Activated B cell treated with CpG ODN at 0.5 μM for 24 hours (primary cell): ENCODE measurements around the gene PCSK5. TPM values are rescaled to one million over a fixed set of nuclear protein-coding genes. Genes with fewer than 3 reads are reported as not detected.

ENCODE experiments used
- ATAC-seq: fragments of 200-7000 bp; cut with Tn5 transposase; one replicate; pipeline ENCODE4 v1.10.0; 2021; ENCODE audit warnings: low read depth, mild to moderate bottlenecking, moderate library complexity
- CTCF ChIA-PET: fragments of 350-600 bp; sonication (Branson Sonifier 250); formaldehyde crosslinking; loops from one replicate; lab custom pipeline; 2021; ENCODE audit warnings: antibody characterized with exemption; lab: Charles Lee
- POLR2A ChIA-PET: fragments of 350-600 bp; sonication (Branson Sonifier 250); formaldehyde crosslinking; loops from one replicate; lab custom pipeline; 2021; ENCODE audit warnings: antibody characterized with exemption; lab: Charles Lee
- DNase-seq: peaks from one replicate; pipeline ENCODE4 v3.0.0; 2022
- H3K27ac Mint-ChIP-seq: one replicate; pipeline ENCODE4 v1.8.0; 2020; ENCODE audit warnings: mixed read lengths
- H3K27me3 Mint-ChIP-seq: one replicate; pipeline ENCODE4 v1.8.0; 2021; ENCODE audit warnings: mixed read lengths
- H3K36me3 Mint-ChIP-seq: one replicate; pipeline ENCODE4 v1.8.0; 2021; ENCODE audit warnings: low read depth, mixed read lengths
- H3K4me1 Mint-ChIP-seq: one replicate; pipeline ENCODE4 v1.8.0; 2021; ENCODE audit warnings: mixed read lengths
- H3K4me3 Mint-ChIP-seq: one replicate; pipeline ENCODE4 v1.8.0; 2020; ENCODE audit warnings: mild to moderate bottlenecking, mixed read lengths
- H3K9me3 Mint-ChIP-seq: one replicate; pipeline ENCODE4 v1.8.0; 2020; ENCODE audit warnings: mixed read lengths
- CTCF ChIP-seq: fragments of 200-600 bp; IDR thresholded peaks from one replicate; pipeline ENCODE4 v1.8.0; 2022; ENCODE audit warnings: antibody characterized with exemption, mild to moderate bottlenecking
- intact Hi-C: fragments of 100-400 bp; cut with micrococcal nuclease; formaldehyde crosslinking; loops from one replicate; pipeline ENCODE4 v1.15.1; 2024
- total RNA-seq: library from RNA; stranded (reverse); gene quantifications from 2 replicates; pipeline ENCODE4 v1.2.3, GENCODE V29; 2022

Gene PCSK5
- total RNA-seq, 1 donor from 2014 or later = not detected

- no peaks in the 10 kb centered on the region for H3K27me3 Mint-ChIP-seq
- H3K9me3 Mint-ChIP-seq = no peaks in the 10 kb centered on the region
- TF ChIP-seq CTCF = no peak
- ATAC-seq = no peak
- CTCF ChIA-PET = interaction anchor here (1.4 kb wide), 1 partner anchor 12 kb away, joined by 5 read pairs; no protein-coding TSS in a partner anchor
- no peaks in the 10 kb centered on the region for H3K36me3 Mint-ChIP-seq
- H3K27ac Mint-ChIP-seq = no peak overlapping the region
- no peak overlapping the region for H3K4me3 Mint-ChIP-seq
- POLR2A ChIA-PET = no interaction called here
- intact Hi-C loops = no loop called here
- H3K4me1 Mint-ChIP-seq = peaks cover 6% of the 10 kb centered on the region
- no peak for DNase-seq
These were observed 399.2 kb downstream of the PCSK5 start for GRCh38 chr9:76289703-76290102.

- H3K4me3 Mint-ChIP-seq = no peak overlapping the region
- no peak for DNase-seq
- H3K27ac Mint-ChIP-seq = no peak overlapping the region
- ChIA-PET POLR2A (no interaction called here), CTCF (interaction anchor here (1.4 kb wide), 1 partner anchor 11 kb away, joined by 5 read pairs; no protein-coding TSS in a partner anchor)
- ATAC-seq = no peak
- no peaks in the 10 kb centered on the region for H3K36me3 Mint-ChIP-seq
- H3K4me1 Mint-ChIP-seq = peaks cover 6% of the 10 kb centered on the region
- intact Hi-C loops = no loop called here
- H3K27me3 Mint-ChIP-seq = peaks cover under 1% of the 10 kb centered on the region
- no peak for TF ChIP-seq CTCF
- no peaks in the 10 kb centered on the region for H3K9me3 Mint-ChIP-seq
These were observed 400.1 kb downstream of the PCSK5 start for GRCh38 chr9:76290555-76290954.

- Mint-ChIP-seq H3K36me3 (no peaks in the 10 kb centered on the region), H3K27ac (no peak overlapping the region), H3K4me3 (no peak overlapping the region), H3K4me1 (peaks cover 6% of the 10 kb centered on the region), H3K9me3 (no peaks in the 10 kb centered on the region), H3K27me3 (peaks cover 2% of the 10 kb centered on the region)
- DNase-seq (no peak), ATAC-seq (no peak)
- TF ChIP-seq CTCF = no peak
- CTCF ChIA-PET = no interaction called here
- intact Hi-C loops = no loop called here
- POLR2A ChIA-PET = no interaction called here
These were observed 401.8 kb downstream of the PCSK5 start for GRCh38 chr9:76292246-76292645.

GRCh38 chr9:76292658-76293057 is 402.2 kb downstream of the PCSK5 start:
- DNase-seq (no peak), ATAC-seq (no peak)
- H3K9me3 Mint-ChIP-seq = no peaks in the 10 kb centered on the region
- peaks cover 4% of the 10 kb centered on the region for H3K27me3 Mint-ChIP-seq
- H3K4me3 Mint-ChIP-seq = no peak overlapping the region
- peaks cover 6% of the 10 kb centered on the region for H3K4me1 Mint-ChIP-seq
- intact Hi-C loops = no loop called here
- CTCF ChIA-PET = no interaction called here
- POLR2A ChIA-PET = no interaction called here
- no peak for TF ChIP-seq CTCF
- no peak overlapping the region for H3K27ac Mint-ChIP-seq
- no peaks in the 10 kb centered on the region for H3K36me3 Mint-ChIP-seq

GRCh38 chr9:76294301-76294700 is 403.8 kb downstream of the PCSK5 start:
- ChIA-PET CTCF (interaction anchor here (1.3 kb wide), 1 partner anchor 10 kb away, joined by 3 read pairs; no protein-coding TSS in a partner anchor), POLR2A (no interaction called here)
- no peak for DNase-seq
- H3K27me3 Mint-ChIP-seq = peaks cover 5% of the 10 kb centered on the region
- H3K4me1 Mint-ChIP-seq = peaks cover 6% of the 10 kb centered on the region
- no peak for ATAC-seq
- no peak overlapping the region for H3K4me3 Mint-ChIP-seq
- no peak for TF ChIP-seq CTCF
- intact Hi-C loops = no loop called here
- H3K27ac Mint-ChIP-seq = no peak overlapping the region
- H3K36me3 Mint-ChIP-seq = no peaks in the 10 kb centered on the region
- no peaks in the 10 kb centered on the region for H3K9me3 Mint-ChIP-seq
